SK-N-SH (cell line): ENCODE measurements around the gene OST4. TPM values are rescaled to one million over a fixed set of nuclear protein-coding genes. Genes with fewer than 3 reads are reported as not detected.

Source experiments
- CTCF ChIA-PET: fragments of 300-600, 350-600 bp; formaldehyde crosslinking; extraction: SDS; loops from one replicate; lab custom pipeline; 2021; lab: Yijun Ruan, JAX
- POLR2A ChIA-PET: fragments of 350-600 bp; sonication (Branson Sonifier 250); formaldehyde crosslinking; extraction: SDS; loops from one replicate; lab custom pipeline; 2020; ENCODE audit warnings: antibody characterized with exemption, inconsistent platforms; lab: Yijun Ruan, JAX
- DNase-seq: peaks from one replicate; pipeline ENCODE4 v3.0.0; 2012
- H2AFZ ChIP-seq: fragments of 200-600 bp; sonication (generic); 2 replicates; pipeline ENCODE4 v1.8.1; 2016; ENCODE audit warnings: antibody characterized with exemption, mild to moderate bottlenecking, low read depth
- H3F3A ChIP-seq: fragments of 200-600 bp; sonication (generic); replicated peaks from 2 replicates; pipeline ENCODE3; 2016; ENCODE audit warnings: antibody characterized with exemption, mild to moderate bottlenecking; ENCODE audit not compliant: insufficient read depth
- H3K27ac ChIP-seq, 2 experiments: fragments of 200-500 bp in 1 of 2; fragments of 200-600 bp in 1 of 2; sonication (Bioruptor generic) in 1 of 2; sonication (generic), shearing (Covaris generic) in 1 of 2; 2 replicates each; pipeline versions ENCODE4 v1.5.1 to v1.6.1; 2014 to 2016; ENCODE audit warnings: low read depth in 2 of 2, inconsistent platforms in 1 of 2, low read length in 1 of 2, mild to moderate bottlenecking in 1 of 2, mixed read lengths in 1 of 2
- H3K27me3 ChIP-seq: fragments of 200-600 bp; sonication (generic), shearing (Covaris generic); 2 replicates; pipeline ENCODE4 v1.6.1; 2016; ENCODE audit warnings: mixed run types; ENCODE audit not compliant: insufficient read depth
- H3K36me3 ChIP-seq, 2 experiments: fragments of 200-500 bp in 1 of 2; fragments of 200-600 bp in 1 of 2; sonication (Bioruptor generic) in 1 of 2; sonication (generic) in 1 of 2; replicated peaks in 1 of 2; 2 replicates each; pipeline versions ENCODE3 to v1.5.1; 2014 to 2016; ENCODE audit warnings: low read length in 1 of 2, mild to moderate bottlenecking in 1 of 2; ENCODE audit not compliant: insufficient read depth in 2 of 2, control insufficient read depth in 1 of 2
- H3K4me1 ChIP-seq, 2 experiments: fragments of 200-500 bp in 1 of 2; fragments of 200-600 bp in 1 of 2; sonication (Bioruptor generic) in 1 of 2; sonication (generic), shearing (Covaris generic) in 1 of 2; 2 replicates each; pipeline versions ENCODE4 v1.5.1 to v1.6.1; 2014 to 2016; ENCODE audit warnings: low read depth in 1 of 2, low read length in 1 of 2, mixed run types in 1 of 2; ENCODE audit not compliant: insufficient read depth in 2 of 2, control insufficient read depth in 1 of 2
- H3K4me2 ChIP-seq: fragments of 200-600 bp; sonication (generic), shearing (Covaris generic); 2 replicates; pipeline ENCODE4 v1.6.1; 2017; ENCODE audit warnings: mixed run types
- H3K4me3 ChIP-seq, 2 experiments: fragments of 200-500 bp in 1 of 2; fragments of 200-600 bp in 1 of 2; sonication (Bioruptor generic) in 1 of 2; sonication (generic), shearing (Covaris generic) in 1 of 2; 2 replicates each; pipeline versions ENCODE4 v1.5.1 to v1.8.1; 2014 to 2016; ENCODE audit warnings: low read depth in 2 of 2, inconsistent platforms in 1 of 2, low read length in 1 of 2, mild to moderate bottlenecking in 1 of 2, mixed read lengths in 1 of 2, moderate library complexity in 1 of 2
- H3K79me2 ChIP-seq: fragments of 200-600 bp; sonication (generic); 2 replicates; pipeline ENCODE4 v1.8.1; 2017; ENCODE audit warnings: mild to moderate bottlenecking; ENCODE audit not compliant: insufficient read depth
- H3K9ac ChIP-seq: fragments of 200-600 bp; sonication (generic); 2 replicates; pipeline ENCODE4 v1.6.1; 2017; ENCODE audit warnings: mixed run types
- H3K9me2 ChIP-seq: fragments of 200-600 bp; sonication (generic); 2 replicates; pipeline ENCODE4 v1.6.1; 2017; ENCODE audit warnings: mixed run types
- H3K9me3 ChIP-seq: fragments of 200-600 bp; sonication (generic); 2 replicates; pipeline ENCODE4 v1.6.1; 2017; ENCODE audit warnings: mixed run types, mild to moderate bottlenecking, moderate library complexity
- H4K20me1 ChIP-seq: fragments of 200-600 bp; sonication (generic); 2 replicates; pipeline ENCODE4 v1.6.1; 2017; ENCODE audit warnings: mild to moderate bottlenecking, mixed run types; ENCODE audit not compliant: insufficient read depth
- CHD2 ChIP-seq: fragments of 150-350 bp; IDR thresholded peaks from 2 replicates; pipeline ENCODE4 v1.6.1; 2018; ENCODE audit warnings: low read length; ENCODE audit not compliant: partially characterized antibody
- CTCF ChIP-seq: fragments of 200-600 bp; sonication (generic); IDR thresholded peaks from 2 replicates; pipeline ENCODE4 v1.6.1; 2017; ENCODE audit warnings: antibody characterized with exemption, mild to moderate bottlenecking, moderate library complexity
- EP300 ChIP-seq, 2 experiments: IDR thresholded peaks; 2 replicates each; pipeline versions ENCODE4 v1.4.0 to v1.6.1; 2012; ENCODE audit warnings: borderline replicate concordance in 1 of 2, low read depth in 1 of 2, low read length in 1 of 2
- EZH2phosphoT487 ChIP-seq: fragments of 200-600 bp; sonication (generic); IDR thresholded peaks from 2 replicates; pipeline ENCODE4 v1.6.1; 2017; ENCODE audit warnings: low read depth, mixed run types, mild to moderate bottlenecking, antibody characterized with exemption, moderate library complexity, borderline replicate concordance
- FOXJ3 ChIP-seq: sonication (generic); formaldehyde crosslinking; IDR thresholded peaks from 2 replicates; pipeline ENCODE4 v1.5.1; 2020; ENCODE audit warnings: mild to moderate bottlenecking, missing genetic modification reagents
- GABPA ChIP-seq: IDR thresholded peaks from 2 replicates; pipeline ENCODE4 v1.4.0; 2012; ENCODE audit warnings: low read depth, mild to moderate bottlenecking
- GATA2 ChIP-seq: sonication (generic); formaldehyde crosslinking; IDR thresholded peaks from 2 replicates; pipeline ENCODE4 v1.5.0; 2020; ENCODE audit warnings: mild to moderate bottlenecking, missing genetic modification reagents
- IRF3 ChIP-seq: fragments of 150-350 bp; IDR thresholded peaks from 2 replicates; pipeline ENCODE4 v1.6.1; 2016; ENCODE audit warnings: mild to moderate bottlenecking, low read depth, low read length
- JUND ChIP-seq: IDR thresholded peaks from 2 replicates; pipeline ENCODE4 v1.4.0; 2012
- MXI1 ChIP-seq: IDR thresholded peaks from 2 replicates; pipeline ENCODE4 v1.6.1; 2012; ENCODE audit warnings: mild to moderate bottlenecking, low read depth, low read length, improper control_type of control experiment
- SMC3 ChIP-seq: IDR thresholded peaks from 2 replicates; pipeline ENCODE4 v1.6.1; 2012; ENCODE audit warnings: low read depth, low read length, improper control_type of control experiment
- TAF1 ChIP-seq: IDR thresholded peaks from 2 replicates; pipeline ENCODE4 v1.6.1; 2012; ENCODE audit warnings: low read depth, mild to moderate bottlenecking, low read length, moderate library complexity, borderline replicate concordance
- USF1 ChIP-seq: IDR thresholded peaks from 2 replicates; pipeline ENCODE4 v1.4.0; 2012; ENCODE audit warnings: low read depth, borderline replicate concordance
- USF2 ChIP-seq: fragments of 150-350 bp; IDR thresholded peaks from 2 replicates; pipeline ENCODE4 v1.6.1; 2017; ENCODE audit warnings: antibody characterized with exemption, low read length, low read depth, borderline replicate concordance
- WGBS: methylation state at CpG from one replicate; pipeline ENCODE4 v1.1.6; 2017; ENCODE audit warnings: low lambda C conversion rate; 5-methylcytosine and 5-hydroxymethylcytosine counted together
- polyA plus RNA-seq, 3 experiments: library from polyadenylated mRNA; depleted of rRNA; stranded (reverse); fragments of >200 nt; gene quantifications; 2 replicates each; pipeline ENCODE4 v1.2.3, GENCODE V29; 2012

Gene OST4
- polyA plus RNA-seq, 1 of the 3 experiments (the other 2 are of a cell fraction): 1,851 TPM

- TF ChIP-seq GABPA: no peak
- no peak for TF ChIP-seq CTCF
- no peak for TF ChIP-seq JUND
- TF ChIP-seq USF1: no peak
- no peak for TF ChIP-seq EP300 (IDR thresholded peaks at IDR 0.05; ENCODE audit: borderline replicate concordance in 1 of 2, low read depth in 1 of 2, low read length in 1 of 2)
- no peak for TF ChIP-seq TAF1
- TF ChIP-seq USF2: no peak
- TF ChIP-seq FOXJ3 (CRISPR knock-in tag): no peak
- no peak for TF ChIP-seq GATA2 (CRISPR knock-in tag)
- TF ChIP-seq MXI1: no peak
- TF ChIP-seq SMC3: no peak
- no peak for TF ChIP-seq IRF3
- no peak for TF ChIP-seq CHD2
- TF ChIP-seq EZH2phosphoT487: no peak
- Histone ChIP-seq H3K9ac (no peak overlapping the region), H3K4me1 (peaks cover 6 to 32% of the 10 kb centered on the region in 2 experiments; a peak in 3 of 4 replicates), H3K27ac (no peak overlapping the region), H3K79me2 (no peaks in the 10 kb centered on the region), H4K20me1 (no peaks in the 10 kb centered on the region; the same call in 1 of the 2 replicates), H3K4me3 (no peak overlapping the region), H3K9me3 (no peaks in the 10 kb centered on the region), H3K27me3 (no peaks in the 10 kb centered on the region), H2AFZ (no peak overlapping the region), H3K36me3 (peaks cover 0 to 8% of the 10 kb centered on the region in 2 experiments), H3F3A (peaks cover 1% of the 10 kb centered on the region), H3K9me2 (no peaks in the 10 kb centered on the region), H3K4me2 (no peak overlapping the region)
- WGBS: 87% methylated on average over 12 of the region's 14 CpGs
- POLR2A ChIA-PET: interaction anchor here (0.7 kb wide), 1 partner anchor 159 kb away, joined by 7 read pairs; no protein-coding TSS in a partner anchor
- DNase-seq: no peak
- CTCF ChIA-PET: interaction anchor here (0.9 to 14.6 kb wide), 13 partner anchors 8 to 243 kb away, joined by 3 to 227 read pairs (median 12); partner anchors contain the start of genes AGBL5 and OST4
Measured at GRCh38 chr2:27089111-27089954, 17.9 kb upstream of the OST4 start.
